Measurements from ENCODE around the gene STK33.

DNA sequence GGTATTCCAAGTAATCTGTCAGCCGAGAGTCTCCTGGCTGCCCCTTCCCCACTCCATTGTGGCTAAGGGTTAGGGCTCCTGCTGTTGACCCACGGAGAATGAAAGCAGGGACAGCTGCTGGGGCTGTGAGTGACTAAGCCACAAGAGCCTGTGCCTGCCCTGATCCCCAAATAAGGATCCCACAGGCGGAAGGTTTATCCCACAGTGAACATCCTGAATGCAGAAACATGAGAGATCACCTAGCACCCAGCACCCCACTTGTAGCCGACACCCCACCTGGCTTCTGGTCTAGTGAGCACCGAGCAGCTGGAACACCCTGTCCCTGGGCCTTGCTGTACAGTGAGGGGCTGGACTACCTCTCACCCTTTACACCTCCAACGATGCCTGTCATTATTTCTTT is 212.7 kb downstream of the STK33 start:
- TF ChIP-seq, protein P1, sequence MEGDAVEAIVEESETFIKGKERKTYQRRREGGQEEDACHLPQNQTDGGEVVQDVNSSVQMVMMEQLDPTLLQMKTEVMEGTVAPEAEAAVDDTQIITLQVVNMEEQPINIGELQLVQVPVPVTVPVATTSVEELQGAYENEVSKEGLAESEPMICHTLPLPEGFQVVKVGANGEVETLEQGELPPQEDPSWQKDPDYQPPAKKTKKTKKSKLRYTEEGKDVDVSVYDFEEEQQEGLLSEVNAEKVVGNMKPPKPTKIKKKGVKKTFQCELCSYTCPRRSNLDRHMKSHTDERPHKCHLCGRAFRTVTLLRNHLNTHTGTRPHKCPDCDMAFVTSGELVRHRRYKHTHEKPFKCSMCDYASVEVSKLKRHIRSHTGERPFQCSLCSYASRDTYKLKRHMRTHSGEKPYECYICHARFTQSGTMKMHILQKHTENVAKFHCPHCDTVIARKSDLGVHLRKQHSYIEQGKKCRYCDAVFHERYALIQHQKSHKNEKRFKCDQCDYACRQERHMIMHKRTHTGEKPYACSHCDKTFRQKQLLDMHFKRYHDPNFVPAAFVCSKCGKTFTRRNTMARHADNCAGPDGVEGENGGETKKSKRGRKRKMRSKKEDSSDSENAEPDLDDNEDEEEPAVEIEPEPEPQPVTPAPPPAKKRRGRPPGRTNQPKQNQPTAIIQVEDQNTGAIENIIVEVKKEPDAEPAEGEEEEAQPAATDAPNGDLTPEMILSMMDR (IDR thresholded peaks at IDR 0.05), result no peak
- no peak for TF ChIP-seq POLR2AphosphoS5 (IDR thresholded peaks at IDR 0.05; ENCODE audit: low read depth, low read length)
- TF ChIP-seq, protein P2, sequence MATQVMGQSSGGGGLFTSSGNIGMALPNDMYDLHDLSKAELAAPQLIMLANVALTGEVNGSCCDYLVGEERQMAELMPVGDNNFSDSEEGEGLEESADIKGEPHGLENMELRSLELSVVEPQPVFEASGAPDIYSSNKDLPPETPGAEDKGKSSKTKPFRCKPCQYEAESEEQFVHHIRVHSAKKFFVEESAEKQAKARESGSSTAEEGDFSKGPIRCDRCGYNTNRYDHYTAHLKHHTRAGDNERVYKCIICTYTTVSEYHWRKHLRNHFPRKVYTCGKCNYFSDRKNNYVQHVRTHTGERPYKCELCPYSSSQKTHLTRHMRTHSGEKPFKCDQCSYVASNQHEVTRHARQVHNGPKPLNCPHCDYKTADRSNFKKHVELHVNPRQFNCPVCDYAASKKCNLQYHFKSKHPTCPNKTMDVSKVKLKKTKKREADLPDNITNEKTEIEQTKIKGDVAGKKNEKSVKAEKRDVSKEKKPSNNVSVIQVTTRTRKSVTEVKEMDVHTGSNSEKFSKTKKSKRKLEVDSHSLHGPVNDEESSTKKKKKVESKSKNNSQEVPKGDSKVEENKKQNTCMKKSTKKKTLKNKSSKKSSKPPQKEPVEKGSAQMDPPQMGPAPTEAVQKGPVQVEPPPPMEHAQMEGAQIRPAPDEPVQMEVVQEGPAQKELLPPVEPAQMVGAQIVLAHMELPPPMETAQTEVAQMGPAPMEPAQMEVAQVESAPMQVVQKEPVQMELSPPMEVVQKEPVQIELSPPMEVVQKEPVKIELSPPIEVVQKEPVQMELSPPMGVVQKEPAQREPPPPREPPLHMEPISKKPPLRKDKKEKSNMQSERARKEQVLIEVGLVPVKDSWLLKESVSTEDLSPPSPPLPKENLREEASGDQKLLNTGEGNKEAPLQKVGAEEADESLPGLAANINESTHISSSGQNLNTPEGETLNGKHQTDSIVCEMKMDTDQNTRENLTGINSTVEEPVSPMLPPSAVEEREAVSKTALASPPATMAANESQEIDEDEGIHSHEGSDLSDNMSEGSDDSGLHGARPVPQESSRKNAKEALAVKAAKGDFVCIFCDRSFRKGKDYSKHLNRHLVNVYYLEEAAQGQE (IDR thresholded peaks at IDR 0.05; ENCODE audit: insufficient read depth in 1 of 2, low read depth in 2 of 2, low read length in 1 of 2), result no peak

Data from Panc1 (cell line).